ENCODE results near the gene ZBTB4. TPM values are rescaled to one million over a fixed set of nuclear protein-coding genes. Genes with fewer than 3 reads are reported as not detected.

The ZBTB4 gene
- total RNA-seq, 2 experiments from 2014 or later, result 24.5 to 27.7 TPM

DNA sequence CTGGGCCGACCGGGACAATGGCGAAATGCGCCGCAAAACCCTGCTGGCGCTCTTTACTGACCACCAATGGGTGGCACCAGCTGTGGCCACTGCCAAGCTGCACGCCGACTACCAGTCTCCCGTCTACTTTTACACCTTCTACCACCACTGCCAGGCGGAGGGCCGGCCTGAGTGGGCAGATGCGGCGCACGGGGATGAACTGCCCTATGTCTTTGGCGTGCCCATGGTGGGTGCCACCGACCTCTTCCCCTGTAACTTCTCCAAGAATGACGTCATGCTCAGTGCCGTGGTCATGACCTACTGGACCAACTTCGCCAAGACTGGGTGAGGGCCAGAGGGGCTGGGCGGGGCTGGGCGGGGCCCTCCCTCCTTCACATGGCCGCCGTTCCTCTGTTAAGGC is 63.6 kb downstream of the ZBTB4 start:
- Mint-ChIP-seq H3K27me3 (no peaks in the 10 kb centered on the region), H3K4me1 (no peaks in the 10 kb centered on the region), H3K27ac (no peak overlapping the region), H3K4me3 (no peak overlapping the region), H3K9me3 (ENCODE audit: low read depth) (no peaks in the 10 kb centered on the region), H3K36me3 (no peaks in the 10 kb centered on the region)
- CTCF ChIA-PET, result interaction anchor here (2.1 kb wide), 1 partner anchor 60 kb away, joined by 7 read pairs; no protein-coding TSS in a partner anchor
- ATAC-seq (no peak), DNase-seq (no peak)

DNA sequence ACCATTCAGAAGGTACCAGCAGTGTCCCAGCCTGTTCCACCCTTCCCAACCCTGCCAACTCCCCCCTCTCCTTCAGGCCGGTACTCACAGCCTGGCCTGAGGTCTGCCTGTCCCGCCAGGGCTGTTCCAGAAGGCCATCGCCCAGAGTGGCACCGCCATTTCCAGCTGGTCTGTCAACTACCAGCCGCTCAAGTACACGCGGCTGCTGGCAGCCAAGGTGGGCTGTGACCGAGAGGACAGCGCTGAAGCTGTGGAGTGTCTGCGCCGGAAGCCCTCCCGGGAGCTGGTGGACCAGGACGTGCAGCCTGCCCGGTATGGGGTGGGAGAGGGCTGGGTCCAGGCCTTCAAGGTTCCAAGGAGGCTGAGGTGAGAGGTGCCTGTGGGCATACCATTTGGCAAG is 64.6 kb downstream of the ZBTB4 start:
- Mint-ChIP-seq H3K4me1 (no peaks in the 10 kb centered on the region), H3K27me3 (no peaks in the 10 kb centered on the region), H3K4me3 (no peak overlapping the region), H3K9me3 (ENCODE audit: low read depth) (no peaks in the 10 kb centered on the region), H3K36me3 (no peaks in the 10 kb centered on the region), H3K27ac (no peak overlapping the region)
- no peak for DNase-seq
- ATAC-seq, result no peak
- CTCF ChIA-PET, result interaction anchor here (2.1 kb wide), 1 partner anchor 59 kb away, joined by 7 read pairs; no protein-coding TSS in a partner anchor

DNA sequence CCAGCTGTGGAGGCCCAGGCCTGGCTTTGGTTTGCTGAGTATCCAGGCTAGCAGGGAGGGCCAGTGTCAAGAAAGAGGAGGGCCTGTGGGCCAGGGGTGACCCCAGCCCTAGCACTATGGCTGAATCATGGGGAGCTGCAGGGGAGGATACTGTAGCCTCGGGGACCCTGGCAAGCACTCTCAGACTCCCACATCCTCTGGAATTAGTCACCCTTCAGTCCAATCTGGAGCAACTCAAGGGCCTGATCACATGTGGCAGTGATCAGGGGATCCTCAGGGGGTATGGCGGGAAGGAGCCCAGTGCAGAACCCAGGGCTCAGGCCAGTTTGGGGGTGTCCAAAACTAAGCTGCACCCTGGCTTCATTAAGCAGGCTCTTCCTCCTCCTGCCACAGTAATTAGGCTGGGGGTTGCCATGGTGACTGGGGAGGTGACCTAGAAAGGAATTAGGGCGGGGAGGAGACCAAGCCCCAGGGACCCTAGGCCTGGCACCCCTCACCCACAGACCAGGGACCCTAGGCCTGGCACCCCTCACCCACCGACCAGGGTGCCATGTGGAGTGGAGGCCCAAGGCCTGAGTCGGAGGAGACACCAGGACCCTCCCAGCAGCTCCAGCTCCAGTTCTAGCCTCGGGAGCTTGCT is 66.0 kb downstream of the ZBTB4 start:
- DNase-seq (no peak), ATAC-seq (no peak)
- H3K4me1 Mint-ChIP-seq, result no peaks in the 10 kb centered on the region
- CTCF ChIA-PET, result interaction anchor here (1.2 to 1.5 kb wide), 2 partner anchors 10 to 12 kb away, joined by 3 to 4 read pairs; partner anchors contain the start of gene SPEM2
- no peak overlapping the region for H3K4me3 Mint-ChIP-seq
- H3K9me3 Mint-ChIP-seq (ENCODE audit: low read depth), result no peaks in the 10 kb centered on the region
- no peaks in the 10 kb centered on the region for H3K27me3 Mint-ChIP-seq
- H3K27ac Mint-ChIP-seq, result no peak overlapping the region
- no peaks in the 10 kb centered on the region for H3K36me3 Mint-ChIP-seq

DNA sequence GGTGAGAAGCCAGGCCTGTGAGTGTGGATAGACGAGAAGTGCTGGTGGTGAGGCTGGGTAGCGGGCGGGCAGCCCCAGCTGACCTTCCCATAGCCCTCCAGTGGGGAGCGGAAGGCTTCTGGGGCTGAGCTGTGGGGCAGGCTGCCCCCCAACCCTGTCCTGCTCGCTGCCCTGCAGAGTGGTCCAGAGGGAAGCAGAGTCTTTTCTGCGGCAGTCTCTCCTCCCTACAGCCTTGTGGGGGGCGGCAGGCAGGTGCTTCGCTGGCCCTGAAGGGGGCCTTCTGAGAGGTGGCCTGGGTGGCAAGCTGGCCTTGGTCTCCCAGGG is 68.0 kb downstream of the ZBTB4 start:
- DNase-seq (no peak), ATAC-seq (no peak)
- H3K9me3 Mint-ChIP-seq (ENCODE audit: low read depth), result no peaks in the 10 kb centered on the region
- no peaks in the 10 kb centered on the region for H3K27me3 Mint-ChIP-seq
- peaks cover 4% of the 10 kb centered on the region for H3K4me1 Mint-ChIP-seq
- no peak overlapping the region for H3K27ac Mint-ChIP-seq
- H3K4me3 Mint-ChIP-seq, result no peak overlapping the region
- H3K36me3 Mint-ChIP-seq, result no peaks in the 10 kb centered on the region
- CTCF ChIA-PET, result no interaction called here

DNA sequence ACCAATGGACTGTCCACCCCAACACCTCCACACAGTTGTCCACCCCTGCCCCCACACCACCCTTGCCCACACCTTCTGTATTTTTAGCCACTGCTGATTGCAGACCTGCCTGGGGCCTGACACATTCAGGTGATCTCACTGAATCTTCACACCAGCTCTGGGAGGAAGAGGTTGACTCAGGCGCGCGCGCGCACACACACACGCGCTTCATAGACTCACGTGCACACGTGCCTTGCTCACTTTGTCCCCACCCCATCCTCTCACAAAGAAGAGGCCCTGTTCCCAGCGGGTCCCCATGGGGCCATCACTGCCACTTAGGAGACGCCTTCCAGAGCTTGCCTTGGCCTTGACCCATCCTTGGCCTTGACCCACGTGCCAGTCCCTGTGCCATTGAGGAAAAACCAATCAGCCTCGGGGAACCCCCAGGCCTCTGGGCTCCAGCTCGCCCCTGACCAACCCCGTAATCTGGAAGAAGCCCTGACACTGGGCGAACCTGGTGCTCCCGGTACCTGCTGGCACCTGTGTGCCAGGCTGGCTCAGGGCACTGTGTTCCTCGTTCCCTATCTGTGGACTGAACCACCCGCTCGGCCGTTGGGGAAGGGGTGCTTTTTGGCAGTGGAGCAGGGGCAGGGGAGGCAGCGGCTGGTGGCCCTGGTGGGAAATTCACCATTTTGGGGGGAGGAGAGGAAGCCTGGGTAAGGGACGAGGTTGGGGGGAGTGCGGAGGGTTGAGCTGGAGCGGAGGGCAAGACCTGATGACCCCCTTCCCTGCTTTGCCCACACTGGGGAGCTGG is 68.6 kb downstream of the ZBTB4 start:
- no peaks in the 10 kb centered on the region for H3K9me3 Mint-ChIP-seq (ENCODE audit: low read depth)
- no peak overlapping the region for H3K27ac Mint-ChIP-seq
- peaks cover 5% of the 10 kb centered on the region for H3K27me3 Mint-ChIP-seq
- no peak for ATAC-seq
- DNase-seq, result no peak
- H3K36me3 Mint-ChIP-seq, result no peaks in the 10 kb centered on the region
- H3K4me3 Mint-ChIP-seq, result no peak overlapping the region
- CTCF ChIA-PET, result interaction anchor here (1.4 kb wide), 1 partner anchor 26 kb away, joined by 4 read pairs; no protein-coding TSS in a partner anchor
- H3K4me1 Mint-ChIP-seq, result peaks cover 4% of the 10 kb centered on the region

DNA sequence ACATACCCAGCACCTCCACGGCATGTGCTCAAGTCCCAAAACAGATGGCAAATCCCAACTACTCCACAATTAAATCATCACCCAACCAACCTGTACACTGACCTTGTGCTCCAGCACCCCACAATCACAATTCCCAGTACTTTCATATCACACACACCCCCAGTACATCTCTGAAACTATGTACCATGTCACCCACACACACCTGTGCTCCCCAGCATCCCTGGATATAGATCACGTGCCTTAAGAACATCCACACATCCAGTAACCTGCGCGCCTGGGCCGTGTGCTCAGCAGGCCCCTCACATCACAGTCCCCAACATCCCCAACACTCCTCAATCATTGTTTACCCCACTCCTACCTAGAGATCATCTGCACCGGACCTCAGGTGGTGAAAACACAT is 69.7 kb downstream of the ZBTB4 start:
- Mint-ChIP-seq H3K27ac (no peak overlapping the region), H3K36me3 (no peaks in the 10 kb centered on the region), H3K27me3 (peaks cover 9% of the 10 kb centered on the region), H3K4me1 (peaks cover 6% of the 10 kb centered on the region), H3K4me3 (no peak overlapping the region), H3K9me3 (ENCODE audit: low read depth) (no peaks in the 10 kb centered on the region)
- CTCF ChIA-PET, result interaction anchor here (1.4 kb wide), 1 partner anchor 27 kb away, joined by 4 read pairs; no protein-coding TSS in a partner anchor
- DNase-seq (no peak), ATAC-seq (no peak)

Other genes with a start within 250 kb of the ZBTB4 start
- gene DVL2, start 245.1 kb downstream of the ZBTB4 start, total RNA-seq, result 10 to 100 TPM; 52.7 to 62.0 TPM
- gene PHF23, start 240.2 kb downstream of the ZBTB4 start, total RNA-seq, result 10 to 100 TPM; 42.1 to 53.2 TPM
- gene GABARAP, start 237.2 kb downstream of the ZBTB4 start, total RNA-seq, result 100 to 1,000 TPM; 207 to 231 TPM
- gene CTDNEP1, start 227.9 kb downstream of the ZBTB4 start, total RNA-seq, result 100 to 1,000 TPM; 162 to 192 TPM
- gene ELP5, start 227.4 kb downstream of the ZBTB4 start, total RNA-seq, result 10 to 100 TPM; 56.5 to 70.4 TPM
- gene CLDN7, start 217.2 kb downstream of the ZBTB4 start, total RNA-seq, result 1 to 10 TPM in 1 of 2 experiments, under 1 TPM in 1; 0.66 to 1.9 TPM
- gene SLC2A4, start 197.9 kb downstream of the ZBTB4 start, total RNA-seq, result not detected
- gene YBX2, start 185.0 kb downstream of the ZBTB4 start, total RNA-seq, result 1 to 10 TPM in 1 of 2 experiments, under 1 TPM in 1; 0.35 to 1.4 TPM
- 100 to 1,000 TPM; 575 to 853 TPM for gene EIF5A, start 172.0 kb downstream of the ZBTB4 start, total RNA-seq
- gene GPS2, start 164.3 kb downstream of the ZBTB4 start, total RNA-seq, result 10 to 100 TPM; 83.7 to 85.1 TPM
- 10 to 100 TPM; 43.7 to 44.8 TPM for gene NEURL4, start 150.3 kb downstream of the ZBTB4 start, total RNA-seq
- 100 to 1,000 TPM; 594 to 712 TPM for gene ACAP1, start 143.1 kb downstream of the ZBTB4 start, total RNA-seq
- gene KCTD11, start 127.5 kb downstream of the ZBTB4 start, total RNA-seq, result 1 to 10 TPM; 6.0 to 6.1 TPM
- gene TMEM95, start 124.5 kb downstream of the ZBTB4 start, total RNA-seq, result not detected
- under 1 TPM; 0.54 to 0.61 TPM for gene TNK1, start 98.5 kb downstream of the ZBTB4 start, total RNA-seq
- gene PLSCR3, start 85.1 kb downstream of the ZBTB4 start, total RNA-seq, result 10 to 100 TPM; 65.5 to 74.2 TPM
- gene TMEM256, start 75.5 kb downstream of the ZBTB4 start, total RNA-seq, result 10 to 100 TPM; 47.5 to 56.1 TPM
- 1 to 10 TPM; 2.0 to 3.5 TPM for gene NLGN2, start 71.8 kb downstream of the ZBTB4 start, total RNA-seq
- not detected for gene SPEM1, start 59.3 kb downstream of the ZBTB4 start, total RNA-seq
- not detected for gene SPEM2, start 54.0 kb downstream of the ZBTB4 start, total RNA-seq
- gene SPEM3, start 50.8 kb downstream of the ZBTB4 start, total RNA-seq, result not detected
- 10 to 100 TPM; 13.9 to 16.7 TPM for gene TMEM102, start 44.2 kb downstream of the ZBTB4 start, total RNA-seq
- 1 to 10 TPM; 3.6 to 4.1 TPM for gene FGF11, start 40.1 kb downstream of the ZBTB4 start, total RNA-seq
- gene CHRNB1, start 34.6 kb downstream of the ZBTB4 start, total RNA-seq, result 10 to 100 TPM; 10.4 to 13.1 TPM
- not detected for gene SLC35G6, start 1.8 kb upstream of the ZBTB4 start, total RNA-seq
- gene POLR2A, start 4.7 kb upstream of the ZBTB4 start, total RNA-seq, result 100 to 1,000 TPM; 198 to 228 TPM
- 10 to 100 TPM; 52.8 to 59.4 TPM for gene TNFSF12, start 69.4 kb upstream of the ZBTB4 start, total RNA-seq
- gene TNFSF13, start 79.1 kb upstream of the ZBTB4 start, total RNA-seq, result 1 to 10 TPM; 2.2 to 2.5 TPM
- 10 to 100 TPM; 55.7 to 70.9 TPM for gene SENP3, start 82.3 kb upstream of the ZBTB4 start, total RNA-seq
- gene CD68, start 100.0 kb upstream of the ZBTB4 start, total RNA-seq, result 10 to 100 TPM in 1 of 2 experiments, 1 to 10 TPM in 1; 10.0 to 26.7 TPM
- gene MPDU1, start 104.2 kb upstream of the ZBTB4 start, total RNA-seq, result 10 to 100 TPM; 57.6 to 76.9 TPM
- gene SOX15, start 110.5 kb upstream of the ZBTB4 start, total RNA-seq, result under 1 TPM; 0.21 to 0.35 TPM
- 10 to 100 TPM; 30.7 to 40.5 TPM for gene FXR2, start 135.3 kb upstream of the ZBTB4 start, total RNA-seq
- gene SAT2, start 148.2 kb upstream of the ZBTB4 start, total RNA-seq, result 10 to 100 TPM; 21.5 to 28.0 TPM
- not detected for gene SHBG, start 150.5 kb upstream of the ZBTB4 start, total RNA-seq
- under 1 TPM in 1 of 2 experiments, not detected in 1; 0.47 TPM for gene ATP1B2, start 171.3 kb upstream of the ZBTB4 start, total RNA-seq
- gene TP53, start 207.9 kb upstream of the ZBTB4 start, total RNA-seq, result 100 to 1,000 TPM; 137 to 171 TPM
- 10 to 100 TPM; 28.0 to 29.0 TPM for gene WRAP53, start 208.8 kb upstream of the ZBTB4 start, total RNA-seq
- gene EFNB3, start 225.6 kb upstream of the ZBTB4 start, total RNA-seq, result not detected
- not detected for gene DNAH2, start 238.1 kb upstream of the ZBTB4 start, total RNA-seq

Measured in activated CD8-positive, alpha-beta memory T cell treated with anti-CD3 and anti-CD28 coated beads, Interleukin-2, amount 10 ng/mL, durations not matched to agents 7 days and 5 days (primary cell).